Mesendoderm (in vitro differentiated cells): ENCODE results near the gene DBH.
A peak's percentile ranks its signal among the peaks of the same experiment; 100 is the strongest.

Experiments used
- DNase-seq: peaks from one replicate; pipeline ENCODE4 v3.0.0; 2013
- H2AK5ac ChIP-seq: 2 replicates; pipeline ENCODE4 v1.6.1; 2013; ENCODE audit warnings: low read length, inconsistent platforms
- H2BK120ac ChIP-seq: 2 replicates; pipeline ENCODE4 v1.6.1; 2013; ENCODE audit warnings: low read depth, mild to moderate bottlenecking, low read length, moderate library complexity, mixed read lengths
- H2BK15ac ChIP-seq: replicated peaks from 2 replicates; pipeline ENCODE4 v1.6.1; 2013; ENCODE audit warnings: low read depth, mild to moderate bottlenecking, moderate library complexity
- H2BK5ac ChIP-seq: 2 replicates; pipeline ENCODE4 v1.6.1; 2013; ENCODE audit warnings: low read length, inconsistent platforms
- H3K18ac ChIP-seq: 2 replicates; pipeline ENCODE4 v1.6.1; 2013; ENCODE audit warnings: mild to moderate bottlenecking, low read length, mixed read lengths
- H3K23ac ChIP-seq: one replicate; pipeline ENCODE4 v1.6.1; 2013; ENCODE audit warnings: low read length
- H3K27ac ChIP-seq: 2 replicates; pipeline ENCODE4 v1.5.1; 2013; ENCODE audit warnings: low read depth, mild to moderate bottlenecking, inconsistent platforms, low read length, moderate library complexity
- H3K27me3 ChIP-seq: 2 replicates; pipeline ENCODE4 v1.6.1; 2013; ENCODE audit warnings: low read length, control low read depth, mild to moderate bottlenecking, inconsistent platforms; ENCODE audit not compliant: insufficient read depth, poor library complexity
- H3K36me3 ChIP-seq: 2 replicates; pipeline ENCODE4 v1.6.1; 2013; ENCODE audit warnings: low read length, inconsistent platforms; ENCODE audit not compliant: control insufficient read depth, insufficient read depth
- H3K4ac ChIP-seq: one replicate; pipeline ENCODE4 v1.6.1; 2013; ENCODE audit warnings: low read depth, mild to moderate bottlenecking, low read length, moderate library complexity
- H3K4me1 ChIP-seq: 2 replicates; pipeline ENCODE4 v1.6.1; 2013; ENCODE audit warnings: low read depth, low read length, inconsistent platforms; ENCODE audit not compliant: control insufficient read depth
- H3K4me2 ChIP-seq: 2 replicates; pipeline ENCODE4 v1.6.1; 2013; ENCODE audit warnings: low read length
- H3K4me3 ChIP-seq: 2 replicates; pipeline ENCODE4 v1.5.1; 2013; ENCODE audit warnings: mild to moderate bottlenecking, low read length
- H3K56ac ChIP-seq: one replicate; pipeline ENCODE4 v1.6.1; 2013; ENCODE audit warnings: low read length
- H3K79me1 ChIP-seq: 2 replicates; pipeline ENCODE4 v1.6.1; 2013; ENCODE audit warnings: low read length, inconsistent platforms
- H3K79me2 ChIP-seq: 2 replicates; pipeline ENCODE4 v1.6.1; 2013; ENCODE audit warnings: mild to moderate bottlenecking, low read length; ENCODE audit not compliant: control insufficient read depth, insufficient read depth
- H3K9ac ChIP-seq: 2 replicates; pipeline ENCODE4 v1.6.1; 2013; ENCODE audit warnings: low read length, inconsistent platforms
- H4K5ac ChIP-seq: one replicate; pipeline ENCODE4 v1.6.1; 2013; ENCODE audit warnings: low read length
- H4K8ac ChIP-seq: one replicate; pipeline ENCODE4 v1.6.1; 2013; ENCODE audit warnings: low read depth, mild to moderate bottlenecking, control low read depth, low read length, moderate library complexity
- WGBS: extraction: QIAGEN DNeasy Blood & Tissue Kit; methylation state at CpG from one replicate; pipeline ENCODE4 v1.1.7; 2013; ENCODE audit warnings: low lambda C conversion rate, missing lambda C conversion rate; ENCODE audit not compliant: insufficient coverage; ENCODE audit errors: extremely low coverage; 5-methylcytosine and 5-hydroxymethylcytosine counted together

The DBH gene

DNA sequence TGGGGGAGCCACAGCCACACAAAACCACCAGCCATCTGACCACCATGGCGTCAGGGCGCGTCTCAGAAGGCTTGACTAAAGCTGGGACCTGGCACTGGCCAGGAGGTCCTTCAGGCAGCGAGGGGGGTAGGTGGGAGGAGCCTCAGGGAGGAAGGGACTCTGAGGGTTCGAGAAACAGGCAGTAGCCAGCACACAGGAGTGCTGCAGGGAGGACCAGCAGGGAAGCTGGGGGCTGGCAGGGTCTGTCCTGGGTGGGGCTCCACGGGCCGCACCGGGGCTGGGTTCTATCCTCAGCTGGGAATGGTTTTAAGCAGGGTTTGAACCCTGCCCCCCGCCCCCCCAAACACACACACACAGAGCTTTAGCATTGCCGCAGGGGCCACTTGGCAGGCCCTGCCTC lies 34.4 kb upstream of the DBH start:
- H3K27me3 ChIP-seq, result no peaks in the 10 kb centered on the region
- no peak overlapping the region for H2AK5ac ChIP-seq
- H3K23ac ChIP-seq, result no peak overlapping the region
- H2BK120ac ChIP-seq, result no peak overlapping the region
- no peaks in the 10 kb centered on the region for H3K4me1 ChIP-seq
- no peak overlapping the region for H4K8ac ChIP-seq
- no peak overlapping the region for H3K27ac ChIP-seq
- peak overlapping the region; percentile 0 for H3K56ac ChIP-seq
- no CpG with 5 or more reads among the region's 10 CpGs for WGBS
- no peak overlapping the region for H3K4me3 ChIP-seq
- H2BK5ac ChIP-seq, result no peak overlapping the region
- no peak overlapping the region for H2BK15ac ChIP-seq
- no peak overlapping the region for H4K5ac ChIP-seq
- H3K36me3 ChIP-seq, result no peaks in the 10 kb centered on the region
- H3K4me2 ChIP-seq, result no peak overlapping the region
- no peaks in the 10 kb centered on the region for H3K79me1 ChIP-seq
- DNase-seq, result no peak
- no peak overlapping the region for H3K18ac ChIP-seq
- no peak overlapping the region for H3K9ac ChIP-seq
- no peak overlapping the region for H3K4ac ChIP-seq
- no peaks in the 10 kb centered on the region for H3K79me2 ChIP-seq

DNA sequence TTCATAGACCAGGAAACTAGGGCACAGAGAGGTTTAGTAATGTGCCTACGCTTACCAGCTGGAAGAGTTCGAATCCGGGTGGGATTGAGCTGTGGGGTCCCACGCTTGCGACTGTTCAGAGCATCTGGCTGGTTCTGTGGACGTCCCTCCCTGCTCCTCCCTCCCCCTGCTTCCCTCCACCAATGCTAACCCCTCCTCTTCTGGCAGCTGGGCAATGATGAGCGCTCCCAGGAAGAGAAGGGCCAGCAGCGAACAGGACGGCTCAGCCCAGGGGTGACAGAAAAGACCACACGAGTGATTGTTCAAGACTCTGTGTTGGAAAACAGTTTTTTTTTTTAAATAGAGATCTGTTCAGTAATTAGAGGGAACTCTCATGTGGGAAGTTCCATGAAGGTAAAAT lies 33.9 kb upstream of the DBH start:
- H2BK15ac ChIP-seq, result no peak overlapping the region
- no peak overlapping the region for H3K9ac ChIP-seq
- no CpG with 5 or more reads among the region's 10 CpGs for WGBS
- no peaks in the 10 kb centered on the region for H3K27me3 ChIP-seq
- no peak overlapping the region for H3K4me2 ChIP-seq
- H3K27ac ChIP-seq, result no peak overlapping the region
- H3K4me1 ChIP-seq, result no peaks in the 10 kb centered on the region
- no peak overlapping the region for H2AK5ac ChIP-seq
- no peak overlapping the region for H3K56ac ChIP-seq
- H4K5ac ChIP-seq, result no peak overlapping the region
- H2BK120ac ChIP-seq, result no peak overlapping the region
- no peak overlapping the region for H3K18ac ChIP-seq
- H3K79me2 ChIP-seq, result no peaks in the 10 kb centered on the region
- H3K23ac ChIP-seq, result no peak overlapping the region
- no peak overlapping the region for H3K4ac ChIP-seq
- H3K36me3 ChIP-seq, result no peaks in the 10 kb centered on the region
- no peak overlapping the region for H4K8ac ChIP-seq
- H2BK5ac ChIP-seq, result no peak overlapping the region
- no peaks in the 10 kb centered on the region for H3K79me1 ChIP-seq
- H3K4me3 ChIP-seq, result no peak overlapping the region
- DNase-seq, result no peak

- H3K27me3 ChIP-seq, result no peaks in the 10 kb centered on the region
These were observed 32.8 kb upstream of the DBH start for GRCh38 chr9:133603135-133603927.

DNA sequence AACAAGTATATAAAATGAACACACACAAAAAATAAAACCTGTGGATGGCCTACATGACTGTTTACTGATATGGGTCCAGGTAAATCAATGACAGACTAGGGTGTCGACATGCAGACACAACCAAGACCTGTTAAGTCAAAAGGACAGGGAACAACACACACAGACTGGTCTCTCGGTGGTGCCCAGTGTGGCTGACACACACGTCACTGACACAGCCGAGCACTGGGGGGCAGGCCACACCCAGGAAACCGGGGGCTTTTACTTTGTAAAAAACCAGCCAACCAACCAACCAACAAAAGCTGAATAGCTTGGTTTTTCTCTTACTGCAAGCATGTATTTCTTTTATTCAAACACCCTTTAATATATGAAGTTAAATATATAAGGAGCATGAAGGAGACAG lies 31.9 kb upstream of the DBH start:
- Histone ChIP-seq H3K23ac (no peak overlapping the region), H2BK5ac (no peak overlapping the region), H3K4me3 (no peak overlapping the region), H3K4me1 (no peaks in the 10 kb centered on the region), H3K9ac (no peak overlapping the region), H4K5ac (no peak overlapping the region), H3K4me2 (no peak overlapping the region), H3K56ac (no peak overlapping the region), H3K79me1 (no peaks in the 10 kb centered on the region), H4K8ac (no peak overlapping the region), H2BK120ac (no peak overlapping the region), H3K4ac (no peak overlapping the region), H2AK5ac (no peak overlapping the region), H3K79me2 (no peaks in the 10 kb centered on the region), H3K27me3 (peaks cover 4% of the 10 kb centered on the region), H3K27ac (no peak overlapping the region), H3K36me3 (no peaks in the 10 kb centered on the region), H3K18ac (no peak overlapping the region), H2BK15ac (no peak overlapping the region)
- no CpG with 5 or more reads among the region's 5 CpGs for WGBS
- no peak for DNase-seq

More at GRCh38 chr9:133603135-133603927, 32.8 kb upstream of the DBH start:
- H4K8ac ChIP-seq, result no peak overlapping the region
- no peak overlapping the region for H3K4me2 ChIP-seq
- no peak overlapping the region for H3K18ac ChIP-seq
- H2BK120ac ChIP-seq, result no peak overlapping the region
- no peak overlapping the region for H3K23ac ChIP-seq
- peak; percentile 54 for DNase-seq
- H3K4me3 ChIP-seq, result no peak overlapping the region
- H3K27ac ChIP-seq, result no peak overlapping the region
- no peaks in the 10 kb centered on the region for H3K36me3 ChIP-seq
- no peak overlapping the region for H2BK15ac ChIP-seq
- no peak overlapping the region for H2BK5ac ChIP-seq
- no peak overlapping the region for H3K56ac ChIP-seq
- no peaks in the 10 kb centered on the region for H3K79me1 ChIP-seq
- WGBS, result no CpG with 5 or more reads among the region's 14 CpGs
- no peaks in the 10 kb centered on the region for H3K4me1 ChIP-seq
- H4K5ac ChIP-seq, result no peak overlapping the region
- no peaks in the 10 kb centered on the region for H3K79me2 ChIP-seq
- H2AK5ac ChIP-seq, result no peak overlapping the region
- no peak overlapping the region for H3K9ac ChIP-seq
- H3K4ac ChIP-seq, result no peak overlapping the region

- Histone ChIP-seq H3K4me3 (no peak overlapping the region), H4K8ac (no peak overlapping the region), H2BK15ac (no peak overlapping the region), H3K4me1 (no peaks in the 10 kb centered on the region), H3K56ac (no peak overlapping the region), H2BK5ac (no peak overlapping the region), H3K79me2 (no peaks in the 10 kb centered on the region), H2AK5ac (no peak overlapping the region), H3K79me1 (no peaks in the 10 kb centered on the region), H3K4me2 (no peak overlapping the region), H3K9ac (no peak overlapping the region), H3K4ac (no peak overlapping the region), H3K36me3 (no peaks in the 10 kb centered on the region), H2BK120ac (no peak overlapping the region), H3K23ac (no peak overlapping the region), H3K18ac (no peak overlapping the region), H4K5ac (no peak overlapping the region), H3K27ac (no peak overlapping the region), H3K27me3 (peaks cover 4% of the 10 kb centered on the region)
- DNase-seq, result no peak
- whole genome bisulfite sequencing, result no CpG with 5 or more reads among the region's 14 CpGs
These were observed 31.3 kb upstream of the DBH start for GRCh38 chr9:133604856-133605255.

GRCh38 chr9:133605446-133605845 lies 30.7 kb upstream of the DBH start:
- no peak overlapping the region for H3K27ac ChIP-seq
- H3K27me3 ChIP-seq, result peaks cover 4% of the 10 kb centered on the region
- no peak overlapping the region for H2AK5ac ChIP-seq
- H3K23ac ChIP-seq, result no peak overlapping the region
- no peak overlapping the region for H2BK15ac ChIP-seq
- no peak overlapping the region for H3K4me3 ChIP-seq
- DNase-seq, result no peak
- H3K56ac ChIP-seq, result no peak overlapping the region
- no peaks in the 10 kb centered on the region for H3K4me1 ChIP-seq
- H3K9ac ChIP-seq, result no peak overlapping the region
- no peak overlapping the region for H2BK5ac ChIP-seq
- no peak overlapping the region for H4K5ac ChIP-seq
- H3K79me1 ChIP-seq, result no peaks in the 10 kb centered on the region
- H3K4me2 ChIP-seq, result no peak overlapping the region
- no peak overlapping the region for H2BK120ac ChIP-seq
- H3K4ac ChIP-seq, result no peak overlapping the region
- no peak overlapping the region for H4K8ac ChIP-seq
- WGBS, result no CpG with 5 or more reads among the region's 17 CpGs
- H3K18ac ChIP-seq, result no peak overlapping the region
- H3K79me2 ChIP-seq, result no peaks in the 10 kb centered on the region
- H3K36me3 ChIP-seq, result no peaks in the 10 kb centered on the region
